Stimulated activated CD4-positive, alpha-beta T cell treated with anti-CD3 and anti-CD28 coated beads, Interleukin-12 subunit alpha, Interleukin-12 subunit beta, amount 100 ng/mL, for 48 hours (primary cell): ENCODE data around the gene ACKR4.
"Not testable (repeated sequence)": the region's sequence is repeated elsewhere in the genome, so short reads cannot be mapped to it uniquely, and the experiment has no call there.

ENCODE experiments used
- DNase-seq, 3 donors: peaks; one replicate each; pipeline ENCODE4 v3.0.0-alpha.2; 2020; ENCODE audit warnings: low read depth in 2 of 3, low spot score in 1 of 3

The ACKR4 gene

DNA sequence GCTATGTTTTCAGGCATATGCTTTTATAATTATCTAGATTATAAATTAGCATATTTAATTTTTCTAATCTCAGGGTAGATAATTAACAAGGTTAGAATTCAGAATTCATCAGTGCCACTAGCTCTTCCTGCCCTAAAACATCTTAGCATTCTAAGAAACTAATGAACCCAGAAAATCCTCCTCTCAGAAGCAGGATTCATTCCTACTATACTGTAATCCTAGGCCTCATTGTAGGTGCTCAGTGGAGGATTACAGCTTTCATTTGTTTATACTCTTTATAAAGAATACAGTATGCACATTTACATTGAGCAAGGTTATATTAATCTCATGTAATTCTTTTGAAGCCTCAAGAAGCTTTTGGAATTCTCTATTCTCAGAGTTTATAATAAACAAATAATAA is 41.6 kb downstream of the ACKR4 start:
- DNase-seq: no peak

- not testable (repeated sequence) for DNase-seq
These were observed 44.4 kb downstream of the ACKR4 start for GRCh38 chr3:132641427-132641826.

DNA sequence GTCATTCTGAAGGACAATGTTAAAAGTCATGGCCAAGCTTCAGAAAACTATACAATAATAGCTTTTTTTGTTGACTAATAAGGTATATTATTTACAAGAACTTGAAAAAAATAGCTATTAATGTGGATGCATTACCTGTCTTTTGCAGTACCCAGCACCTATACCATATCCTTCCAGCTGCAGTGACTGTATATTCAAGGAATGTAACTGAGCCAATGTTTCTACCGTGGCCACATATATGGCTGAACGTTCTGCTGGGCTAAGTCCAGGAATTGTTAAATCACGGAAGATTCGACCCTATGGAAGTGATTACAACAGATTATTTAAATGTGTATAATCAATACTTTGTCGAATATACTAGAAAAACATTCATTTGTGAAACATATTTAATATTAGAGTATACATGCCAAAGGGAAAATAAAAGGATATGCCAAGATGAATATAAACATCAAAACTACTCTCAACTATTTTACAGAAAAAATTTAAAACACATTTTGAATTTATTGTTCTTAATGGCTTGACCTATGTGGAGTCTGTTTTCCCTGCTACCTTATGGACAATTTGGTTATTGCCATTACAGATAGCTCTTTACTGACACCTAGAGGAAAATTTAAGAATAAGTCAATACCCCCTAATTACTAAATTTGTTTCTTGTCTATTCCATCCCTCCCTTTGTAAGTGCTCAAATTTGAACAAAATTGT is 44.9 kb downstream of the ACKR4 start:
- no peak for DNase-seq

- no peak for DNase-seq
These were observed 45.4 kb downstream of the ACKR4 start for GRCh38 chr3:132642539-132642847.

DNA sequence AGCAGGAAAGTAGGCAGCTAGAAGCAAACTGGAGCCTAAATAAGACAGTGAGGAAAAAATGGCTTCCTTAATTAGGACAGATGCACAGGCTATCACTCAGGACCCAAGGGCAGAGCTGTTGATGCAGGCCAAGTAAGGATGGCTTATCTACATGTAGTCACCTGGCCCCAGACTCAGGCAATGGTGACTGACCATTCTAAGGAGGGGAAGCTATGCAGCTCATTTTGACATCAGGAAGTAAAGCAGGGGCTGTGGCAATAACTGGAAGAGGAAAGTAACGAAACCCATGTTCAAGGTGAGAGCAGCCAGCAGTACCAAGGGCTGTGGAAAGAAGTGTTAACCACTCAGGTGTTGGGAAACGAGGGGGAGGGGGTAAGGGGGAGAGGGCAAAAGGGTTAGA is 46.3 kb downstream of the ACKR4 start:
- DNase-seq: no peak

- DNase-seq: no peak
These were observed 48.0 kb downstream of the ACKR4 start for GRCh38 chr3:132645058-132645457.

DNA sequence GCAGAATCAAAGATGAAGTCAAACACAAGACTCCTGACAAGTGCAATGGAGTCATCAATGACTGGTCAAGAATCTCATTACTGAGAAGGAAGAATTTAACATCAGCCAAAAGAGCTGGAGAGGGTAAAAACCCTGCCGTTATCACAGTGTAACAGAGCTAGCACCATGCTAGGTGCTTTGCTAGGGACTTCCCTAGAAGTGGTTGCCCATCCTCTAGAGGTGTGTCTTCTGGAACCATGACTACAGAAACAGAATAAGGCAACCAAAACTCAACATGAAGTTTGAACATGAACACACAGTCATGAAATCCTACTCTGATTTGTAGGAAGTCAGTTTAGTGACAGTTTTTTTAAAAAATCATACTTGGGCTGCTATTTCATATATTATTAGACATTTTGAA is 53.1 kb downstream of the ACKR4 start:
- DNase-seq: no peak
